HEK293 (cell line): ENCODE data around the gene CABLES2.

Source experiments
- CTCF ChIA-PET: fragments of 350-600 bp; formaldehyde crosslinking; extraction: SDS; loops from one replicate; lab custom pipeline; 2021; ENCODE audit warnings: antibody characterized with exemption; lab: Yijun Ruan, JAX
- POLR2A ChIA-PET: fragments of 300-600 bp; formaldehyde crosslinking; extraction: SDS; loops from one replicate; lab custom pipeline; 2020; ENCODE audit warnings: antibody characterized with exemption, inconsistent platforms; lab: Yijun Ruan, JAX
- H3K27ac ChIP-seq: fragments of 200-500 bp; sonication (Bioruptor generic); 2 replicates; pipeline ENCODE4 v1.5.1; 2014; ENCODE audit warnings: low read depth, low read length, control low read depth, inconsistent platforms; ENCODE audit errors: extremely low read depth
- H3K36me3 ChIP-seq, 2 experiments: fragments of 200-500 bp in 1 of 2; sonication (Bioruptor generic) in 1 of 2; 1 replicate in 1 of 2; 2 replicates in 1 of 2; pipeline ENCODE4 v1.5.1; 2014 to 2017; ENCODE audit warnings: inconsistent platforms in 2 of 2, low read length in 2 of 2; ENCODE audit not compliant: control insufficient read depth in 2 of 2, insufficient read depth in 1 of 2
- H3K4me1 ChIP-seq: fragments of 200-500 bp; sonication (Bioruptor generic); 2 replicates; pipeline ENCODE4 v1.5.1; 2014; ENCODE audit warnings: mild to moderate bottlenecking, low read length, inconsistent platforms; ENCODE audit not compliant: control insufficient read depth, insufficient read depth
- H3K4me3 ChIP-seq: 2 replicates; pipeline ENCODE4 v1.5.1; 2011; ENCODE audit warnings: low read depth, mild to moderate bottlenecking, control low read depth, low read length, moderate library complexity
- H3K9me3 ChIP-seq: fragments of 200-500 bp; sonication (Bioruptor generic); 2 replicates; pipeline ENCODE4 v1.5.1; 2014; ENCODE audit warnings: low read depth, low read length, inconsistent platforms; ENCODE audit not compliant: control insufficient read depth, insufficient read depth
- BCL6B ChIP-seq: fragments of 450-650 bp; formaldehyde crosslinking; IDR thresholded peaks from 2 replicates; pipeline ENCODE4 v1.5.1; 2017; ENCODE audit warnings: missing biosample characterization, missing genetic modification characterization
- CTCF ChIP-seq: fragments of 450-650 bp; formaldehyde crosslinking; IDR thresholded peaks from 2 replicates; pipeline ENCODE4 v1.5.1; 2016; ENCODE audit warnings: missing biosample characterization, missing genetic modification characterization
- GLIS1 ChIP-seq: fragments of 450-650 bp; formaldehyde crosslinking; IDR thresholded peaks from 2 replicates; pipeline ENCODE4 v1.5.1; 2016; ENCODE audit warnings: missing biosample characterization, missing genetic modification characterization
- KLF9 ChIP-seq: fragments of 450-650 bp; formaldehyde crosslinking; IDR thresholded peaks from 2 replicates; pipeline ENCODE4 v1.5.1; 2016; ENCODE audit warnings: missing biosample characterization, missing genetic modification characterization, low read depth
- SETDB1 ChIP-seq: IDR thresholded peaks from one replicate; pipeline ENCODE4 v1.6.1; 2017; ENCODE audit warnings: mild to moderate bottlenecking, low read length, moderate library complexity, mixed read lengths; ENCODE audit not compliant: insufficient read length
- ZBTB17 ChIP-seq: fragments of 450-650 bp; formaldehyde crosslinking; IDR thresholded peaks from 2 replicates; pipeline ENCODE4 v1.5.1; 2016; ENCODE audit warnings: missing biosample characterization, missing genetic modification characterization
- ZBTB6 ChIP-seq: fragments of 450-650 bp; formaldehyde crosslinking; IDR thresholded peaks from 2 replicates; pipeline ENCODE4 v1.5.1; 2017; ENCODE audit warnings: missing biosample characterization, missing genetic modification characterization
- ZIC2 ChIP-seq: fragments of 450-650 bp; formaldehyde crosslinking; IDR thresholded peaks from 2 replicates; pipeline ENCODE4 v1.5.1; 2016; ENCODE audit warnings: missing biosample characterization, missing genetic modification characterization
- ZNF140 ChIP-seq: fragments of 450-650 bp; formaldehyde crosslinking; IDR thresholded peaks from 2 replicates; pipeline ENCODE4 v1.5.1; 2016; ENCODE audit warnings: missing biosample characterization, missing genetic modification characterization
- ZNF223 ChIP-seq: fragments of 450-650 bp; formaldehyde crosslinking; IDR thresholded peaks from 2 replicates; pipeline ENCODE4 v1.5.1; 2016; ENCODE audit warnings: missing biosample characterization, missing genetic modification characterization
- ZNF449 ChIP-seq: fragments of 450-650 bp; formaldehyde crosslinking; IDR thresholded peaks from 2 replicates; pipeline ENCODE4 v1.5.1; 2017; ENCODE audit warnings: missing biosample characterization, mild to moderate bottlenecking, missing genetic modification characterization, moderate library complexity
- ZNF654 ChIP-seq: fragments of 450-650 bp; formaldehyde crosslinking; IDR thresholded peaks from 2 replicates; pipeline ENCODE4 v1.5.1; 2016; ENCODE audit warnings: low read depth, missing biosample characterization, missing genetic modification characterization
- TF ChIP-seq, protein P1 (sequence below): fragments of 450-650 bp; formaldehyde crosslinking; conservative IDR thresholded peaks from 2 replicates; pipeline ENCODE4 v1.5.1; 2016; ENCODE audit warnings: low read depth, missing biosample characterization, missing genetic modification characterization

CABLES2 gene

DNA sequence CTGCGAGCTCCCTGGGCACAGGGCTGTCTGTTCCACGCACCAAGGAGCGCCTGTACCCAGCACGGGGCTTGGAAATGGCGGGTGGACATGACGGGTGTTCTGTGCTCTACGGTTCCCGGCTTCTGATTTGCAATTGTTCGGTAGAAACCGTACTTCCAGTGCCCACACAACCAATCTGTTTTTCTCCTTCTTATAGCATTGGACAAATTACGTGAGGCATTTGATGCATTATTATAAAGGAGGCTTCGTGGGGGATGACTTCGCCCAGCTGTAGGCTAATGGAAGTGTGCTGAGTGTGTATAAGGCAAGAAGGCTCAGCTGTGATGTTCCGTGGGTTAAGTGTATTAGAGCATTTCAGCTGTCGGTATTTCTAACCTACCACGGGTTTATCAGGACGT lies 30.0 kb downstream of the CABLES2 start (continued):
- TF ChIP-seq, protein P1, sequence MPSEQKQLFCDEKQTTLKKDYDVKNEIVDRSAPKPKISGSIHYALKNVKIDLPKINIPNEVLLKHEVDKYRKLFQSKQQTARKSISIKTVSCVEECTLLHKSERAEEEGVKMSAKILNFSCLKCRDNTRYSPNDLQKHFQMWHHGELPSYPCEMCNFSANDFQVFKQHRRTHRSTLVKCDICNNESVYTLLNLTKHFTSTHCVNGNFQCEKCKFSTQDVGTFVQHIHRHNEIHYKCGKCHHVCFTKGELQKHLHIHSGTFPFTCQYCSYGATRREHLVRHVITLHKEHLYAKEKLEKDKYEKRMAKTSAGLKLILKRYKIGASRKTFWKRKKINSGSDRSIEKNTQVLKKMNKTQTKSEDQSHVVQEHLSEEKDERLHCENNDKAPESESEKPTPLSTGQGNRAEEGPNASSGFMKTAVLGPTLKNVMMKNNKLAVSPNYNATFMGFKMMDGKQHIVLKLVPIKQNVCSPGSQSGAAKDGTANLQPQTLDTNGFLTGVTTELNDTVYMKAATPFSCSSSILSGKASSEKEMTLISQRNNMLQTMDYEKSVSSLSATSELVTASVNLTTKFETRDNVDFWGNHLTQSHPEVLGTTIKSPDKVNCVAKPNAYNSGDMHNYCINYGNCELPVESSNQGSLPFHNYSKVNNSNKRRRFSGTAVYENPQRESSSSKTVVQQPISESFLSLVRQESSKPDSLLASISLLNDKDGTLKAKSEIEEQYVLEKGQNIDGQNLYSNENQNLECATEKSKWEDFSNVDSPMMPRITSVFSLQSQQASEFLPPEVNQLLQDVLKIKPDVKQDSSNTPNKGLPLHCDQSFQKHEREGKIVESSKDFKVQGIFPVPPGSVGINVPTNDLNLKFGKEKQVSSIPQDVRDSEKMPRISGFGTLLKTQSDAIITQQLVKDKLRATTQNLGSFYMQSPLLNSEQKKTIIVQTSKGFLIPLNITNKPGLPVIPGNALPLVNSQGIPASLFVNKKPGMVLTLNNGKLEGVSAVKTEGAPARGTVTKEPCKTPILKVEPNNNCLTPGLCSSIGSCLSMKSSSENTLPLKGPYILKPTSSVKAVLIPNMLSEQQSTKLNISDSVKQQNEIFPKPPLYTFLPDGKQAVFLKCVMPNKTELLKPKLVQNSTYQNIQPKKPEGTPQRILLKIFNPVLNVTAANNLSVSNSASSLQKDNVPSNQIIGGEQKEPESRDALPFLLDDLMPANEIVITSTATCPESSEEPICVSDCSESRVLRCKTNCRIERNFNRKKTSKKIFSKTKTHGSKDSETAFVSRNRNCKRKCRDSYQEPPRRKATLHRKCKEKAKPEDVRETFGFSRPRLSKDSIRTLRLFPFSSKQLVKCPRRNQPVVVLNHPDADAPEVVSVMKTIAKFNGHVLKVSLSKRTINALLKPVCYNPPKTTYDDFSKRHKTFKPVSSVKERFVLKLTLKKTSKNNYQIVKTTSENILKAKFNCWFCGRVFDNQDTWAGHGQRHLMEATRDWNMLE: no peak
- no peak for TF ChIP-seq SETDB1
- TF ChIP-seq ZNF223 (tag by site-specific recombination): no peak
- TF ChIP-seq BCL6B (tag by site-specific recombination): no peak
- TF ChIP-seq ZBTB6 (tag by site-specific recombination): no peak
- TF ChIP-seq, all 188 proteins: peak for 0

DNA sequence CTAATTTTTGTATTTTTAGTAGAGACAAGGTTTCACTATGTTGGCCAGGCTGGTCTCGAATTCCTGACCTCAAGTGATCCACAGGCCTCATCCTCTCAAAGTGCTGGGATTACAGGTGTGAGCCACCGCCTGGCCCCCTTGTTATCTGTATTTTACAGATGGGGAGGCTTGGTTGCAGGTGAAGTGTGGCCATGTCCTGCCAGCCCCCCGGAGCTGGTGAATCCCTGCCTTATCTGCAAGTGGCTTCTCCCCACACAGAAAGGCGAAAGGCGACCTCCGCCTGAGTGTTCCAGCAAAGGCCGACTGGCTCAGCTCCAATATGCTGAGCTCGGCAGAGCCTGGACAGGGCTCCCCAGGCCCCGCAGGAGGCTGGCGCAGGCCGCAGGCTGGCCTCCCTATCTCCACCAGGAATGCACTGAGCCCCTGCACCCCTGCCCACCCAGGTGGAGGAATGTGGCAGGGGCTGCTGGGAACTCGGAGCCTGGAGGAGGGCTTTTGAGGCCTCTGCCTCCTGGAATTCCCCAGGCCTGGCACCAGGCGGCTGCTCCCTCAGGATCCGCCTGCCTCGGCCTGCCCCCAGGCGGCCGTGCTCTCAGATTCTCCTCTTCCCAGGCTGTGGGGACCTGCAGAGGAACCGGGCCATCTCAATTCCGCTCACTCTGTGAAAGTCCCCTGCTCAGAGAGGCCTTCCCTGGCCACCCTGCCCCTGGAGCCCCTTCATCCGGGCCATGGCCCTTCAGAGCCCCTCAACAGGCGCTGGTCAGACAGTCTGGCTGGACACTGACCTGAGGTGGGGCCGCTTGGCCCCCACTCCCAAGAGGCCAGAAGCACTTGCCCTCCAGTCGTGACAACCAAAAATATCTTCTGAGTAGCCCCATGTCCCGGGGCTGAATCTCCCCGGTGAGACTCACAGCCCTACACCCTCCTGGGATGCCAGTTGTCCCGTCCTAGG lies 30.7 kb downstream of the CABLES2 start:
- POLR2A ChIA-PET: interaction anchor here (0.6 to 0.8 kb wide), 2 partner anchors 70 to 492 kb away, joined by 3 to 5 read pairs; no protein-coding TSS in a partner anchor

More for the DNA sequence above, 30.7 kb downstream of the CABLES2 start:
- no peak overlapping the region for H3K4me3 ChIP-seq
- no peaks in the 10 kb centered on the region for H3K9me3 ChIP-seq
- no peaks in the 10 kb centered on the region; the same call in 1 of the 2 replicates for H3K4me1 ChIP-seq
- no peaks in the 10 kb centered on the region for H3K36me3 ChIP-seq
- TF ChIP-seq CTCF (peak; percentile 74), ZNF654 (tag by site-specific recombination) (no peak), ZBTB17 (tag by site-specific recombination) (0 out of 2 replicates have a peak, but pooled peaks have one; percentile 16), KLF9 (tag by site-specific recombination) (no peak), ZIC2 (tag by site-specific recombination) (peak; percentile 42; the same call in 1 of the 2 replicates), ZNF140 (peak; percentile 43; the same call in 1 of the 2 replicates), ZNF449 (tag by site-specific recombination) (peak; percentile 16; the same call in 1 of the 2 replicates), GLIS1 (tag by site-specific recombination) (peak; percentile 71)
- H3K27ac ChIP-seq: no peak overlapping the region
- CTCF ChIA-PET: interaction anchor here (0.6 to 0.9 kb wide), 2 partner anchors 9 to 11 kb away, joined by 3 read pairs; partner anchors contain the start of gene LAMA5
